HT1080 (cell line): ENCODE data around the gene HSF5. TPM values are rescaled to one million over a fixed set of nuclear protein-coding genes. Genes with fewer than 3 reads are reported as not detected.
"Not testable (repeated sequence)": the region's sequence is repeated elsewhere in the genome, so short reads cannot be mapped to it uniquely, and the experiment has no call there.

Experiments
- DNase-seq: peaks from one replicate; pipeline ENCODE4 v3.0.0-alpha.2; 2015; ENCODE audit warnings: low read depth
- total RNA-seq: library from RNA; depleted of rRNA; stranded (reverse); fragments of >200 nt; shearing (Covaris generic); gene quantifications from 2 replicates; pipeline ENCODE4 v1.2.3, GENCODE V29; 2014

Gene HSF5
- total RNA-seq, 1 experiment from 2014 or later = not detected

- no peak for DNase-seq
These were observed 72.7 kb downstream of the HSF5 start for GRCh38 chr17:58415371-58416055.

GRCh38 chr17:58414596-58414997, 73.6 kb downstream of the HSF5 start:
- no peak for DNase-seq

GRCh38 chr17:58413684-58414083, 74.5 kb downstream of the HSF5 start:
- DNase-seq = no peak

DNA sequence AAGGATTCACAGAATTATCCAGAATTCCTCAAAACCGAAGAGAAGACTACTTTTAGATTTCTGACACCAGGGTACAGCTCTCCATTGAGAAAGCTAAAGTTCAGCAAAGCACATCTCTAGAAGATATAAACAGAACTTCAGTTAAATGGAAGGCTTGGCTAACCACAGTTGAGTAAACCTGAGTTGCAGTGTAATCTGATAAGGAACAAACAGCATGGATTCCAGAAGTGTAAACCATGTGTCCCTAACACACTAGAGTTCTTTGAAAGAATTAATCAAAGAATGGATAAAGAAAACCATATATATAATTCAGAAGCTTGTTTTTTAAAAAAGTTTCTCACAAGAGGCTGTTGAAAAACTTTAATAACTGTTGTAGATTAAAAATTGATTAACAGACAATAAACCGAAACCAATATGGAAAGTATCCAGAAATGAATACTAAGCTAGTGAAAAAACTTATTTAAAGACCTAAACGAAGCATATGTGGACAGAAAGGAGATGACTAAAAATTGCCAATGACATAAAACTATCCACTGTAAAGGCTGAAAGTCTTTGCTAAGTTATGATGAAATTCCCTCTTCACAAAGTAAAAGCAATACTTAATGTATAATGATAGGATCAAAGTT, 75.1 kb downstream of the HSF5 start:
- DNase-seq = no peak

- no peak for DNase-seq
These were observed 76.0 kb downstream of the HSF5 start for GRCh38 chr17:58412064-58412703.

GRCh38 chr17:58411408-58411894, 76.8 kb downstream of the HSF5 start:
- DNase-seq = no peak

DNA sequence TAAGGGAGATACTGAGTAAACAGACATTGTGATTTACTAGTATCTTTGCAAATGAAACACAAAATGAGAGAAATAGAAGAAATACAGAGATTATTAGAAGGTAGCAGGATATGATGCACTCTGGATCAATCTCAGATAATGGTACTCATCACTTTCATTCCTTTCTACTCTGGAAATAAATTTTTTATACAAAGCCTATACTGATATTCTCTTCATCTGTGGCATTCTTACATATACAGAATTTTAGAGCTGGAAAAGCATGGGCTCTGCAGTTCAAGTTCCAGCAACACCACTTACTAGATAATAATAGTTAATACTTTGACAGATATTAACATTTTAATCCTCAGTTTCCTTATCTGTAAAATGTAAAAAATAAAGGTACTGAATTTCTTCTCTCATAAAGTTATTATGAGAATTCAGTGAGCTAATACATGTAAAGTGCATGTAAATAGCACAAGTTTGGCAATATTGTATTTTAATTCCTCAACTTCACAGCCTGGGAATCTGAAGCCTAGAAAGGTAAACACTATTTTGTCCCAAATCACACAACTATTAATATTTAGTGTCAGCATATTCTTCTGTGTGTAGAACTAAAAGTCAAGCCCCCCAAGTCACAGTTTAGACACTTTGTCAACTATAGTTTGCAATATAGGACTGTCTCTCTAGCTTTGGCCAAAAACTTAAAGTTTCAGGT, 77.3 kb downstream of the HSF5 start:
- DNase-seq = no peak

DNA sequence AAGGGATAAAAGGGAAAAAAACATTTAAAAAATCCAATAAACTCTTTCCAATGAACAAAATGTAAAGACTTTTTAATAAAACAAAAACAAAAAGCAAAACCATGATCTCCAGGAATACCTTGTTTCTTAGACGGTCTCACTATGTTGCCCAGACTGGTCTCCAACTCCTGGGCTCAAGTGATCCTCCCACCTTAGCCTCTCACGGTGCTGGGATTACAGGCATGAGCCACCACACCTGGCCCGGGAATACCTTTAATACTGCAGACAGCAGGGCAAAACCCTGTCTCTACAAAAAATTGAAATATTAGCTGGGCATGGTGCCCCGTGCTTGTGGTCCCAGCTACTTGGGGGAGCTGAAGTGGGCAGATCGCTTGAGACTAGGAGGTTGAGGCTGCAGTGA, 78.8 kb downstream of the HSF5 start:
- DNase-seq = no peak

DNA sequence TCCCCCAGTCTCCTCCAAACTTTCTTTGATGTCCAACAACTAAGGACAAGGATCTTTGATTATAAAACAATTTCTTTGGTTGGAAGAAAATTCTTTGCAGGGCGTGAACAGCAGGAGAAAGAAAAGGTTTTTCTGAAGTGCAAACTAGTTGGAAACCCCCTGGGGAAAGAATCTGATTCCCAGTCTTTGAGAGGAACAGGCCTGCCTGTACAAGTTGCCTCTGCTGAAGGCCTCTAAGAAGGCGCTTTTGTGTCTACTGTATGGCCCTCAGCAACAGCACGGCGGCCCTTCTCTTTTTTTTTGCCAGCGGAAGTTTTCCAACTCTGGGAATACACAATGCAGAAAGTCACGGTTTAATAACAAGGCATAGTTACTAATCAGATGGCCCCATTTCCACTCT, 84.9 kb downstream of the HSF5 start:
- no peak for DNase-seq

- DNase-seq = peak; percentile 28
These were observed 85.5 kb downstream of the HSF5 start for GRCh38 chr17:58402679-58403078.

DNA sequence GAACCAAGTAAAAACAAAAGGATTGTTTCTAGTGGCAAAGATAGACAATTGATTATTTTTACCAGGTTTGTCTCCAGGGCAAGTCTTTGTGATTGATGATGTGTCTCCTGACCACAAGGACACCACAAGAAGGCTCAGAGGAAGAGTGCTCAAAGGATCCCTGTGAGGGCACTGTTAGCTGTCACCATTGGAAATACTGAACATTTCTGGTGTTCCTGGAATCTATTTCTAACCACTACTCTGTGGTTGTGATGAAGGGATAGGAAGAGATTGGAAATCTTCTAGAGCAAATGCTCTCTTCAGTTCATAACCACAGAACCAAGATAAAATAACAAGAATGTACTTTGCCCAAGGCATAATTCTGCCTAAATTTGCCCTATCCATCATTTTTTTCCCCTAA, 86.2 kb downstream of the HSF5 start:
- DNase-seq = peak; percentile 47

- no peak for DNase-seq
These were observed 86.9 kb downstream of the HSF5 start for GRCh38 chr17:58401287-58401686.

DNA sequence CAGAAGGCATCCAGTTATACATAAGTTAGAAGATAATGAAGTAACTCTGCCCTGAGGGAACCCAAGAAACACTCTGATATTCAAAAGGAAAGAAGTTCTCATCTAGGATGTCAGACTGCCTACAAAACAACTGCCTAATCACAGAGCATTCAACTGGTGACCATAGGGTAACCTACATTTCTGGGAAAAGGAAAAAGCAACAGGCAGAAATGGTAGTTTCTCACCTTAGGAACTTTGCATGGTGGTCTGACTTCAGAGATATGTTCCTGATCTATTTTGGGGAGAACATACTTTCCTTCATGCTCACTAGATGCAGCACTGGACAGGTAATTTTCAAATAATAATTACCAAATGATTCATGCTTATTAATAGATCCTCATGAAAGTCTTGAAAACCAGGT, 87.4 kb downstream of the HSF5 start:
- DNase-seq = no peak

DNA sequence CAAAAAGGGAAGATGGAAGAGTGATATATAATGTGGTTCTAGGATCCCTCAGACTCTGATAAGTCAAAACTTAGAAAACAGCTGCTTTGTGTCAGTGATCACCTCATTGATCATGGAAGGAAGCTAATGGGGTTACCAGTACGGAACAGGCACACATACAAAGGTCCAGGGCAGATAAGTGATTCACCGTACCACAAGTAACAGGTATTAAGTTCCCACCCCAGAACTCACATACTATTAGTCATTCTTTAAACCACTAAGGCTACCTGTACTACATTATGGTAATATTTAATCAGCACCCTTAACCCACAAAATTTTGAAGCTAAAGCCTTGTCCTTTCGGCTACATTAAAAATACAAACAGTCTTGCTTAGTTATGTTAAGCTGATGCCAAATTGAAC, 88.2 kb downstream of the HSF5 start:
- DNase-seq = no peak

DNA sequence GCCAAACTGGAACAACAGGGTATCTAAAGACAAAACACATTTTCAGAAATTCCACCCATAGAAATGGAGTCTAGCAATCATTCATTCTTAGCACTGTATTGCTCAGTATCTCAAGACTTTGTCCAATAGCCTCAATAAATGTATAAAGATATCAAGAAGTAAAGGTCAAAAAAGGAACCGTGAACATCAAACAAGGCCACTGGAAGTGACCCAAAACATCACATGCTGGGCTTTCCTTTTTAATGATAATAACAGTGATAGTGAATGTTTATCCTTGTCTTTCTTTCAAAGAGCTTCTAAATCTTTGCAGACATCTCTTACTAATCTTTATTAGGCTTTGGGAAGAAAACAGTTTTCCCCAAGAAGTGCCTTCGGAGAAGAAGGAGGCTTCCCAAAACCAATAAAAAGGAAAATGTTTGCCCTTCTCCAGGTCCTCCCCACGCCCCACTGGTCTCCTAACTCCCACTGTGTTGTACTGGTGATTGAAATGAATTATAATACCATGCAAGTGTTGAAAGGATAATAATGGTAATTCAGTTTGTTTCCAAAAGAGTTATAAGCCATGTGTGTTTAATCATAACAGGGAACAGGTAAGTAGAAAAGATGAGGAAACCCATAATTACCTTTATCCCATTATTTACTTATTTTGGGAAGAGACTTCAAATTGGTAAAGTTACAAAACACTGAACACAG, 89.5 kb downstream of the HSF5 start:
- no peak for DNase-seq

GRCh38 chr17:58397421-58397820, 90.8 kb downstream of the HSF5 start:
- DNase-seq = not testable (repeated sequence)

- DNase-seq = no peak
These were observed 92.0 kb downstream of the HSF5 start for GRCh38 chr17:58396173-58396572.

GRCh38 chr17:58394534-58395223, 93.5 kb downstream of the HSF5 start:
- no peak for DNase-seq

- DNase-seq = peak; percentile 68
These were observed 96.8 kb downstream of the HSF5 start for GRCh38 chr17:58391302-58391984.

GRCh38 chr17:58390884-58391283, 97.3 kb downstream of the HSF5 start:
- DNase-seq = no peak
